Lung (tissue), 12 donors: ENCODE measurements around the gene RCOR3. TPM values are rescaled to one million over a fixed set of nuclear protein-coding genes. Genes with fewer than 3 reads are reported as not detected.

ENCODE experiments used
- ATAC-seq: fragments of 200-7000 bp; cut with Tn5 transposase; one replicate; pipeline ENCODE4 v1.9.1; 2020; ENCODE audit warnings: moderate number of reproducible peaks; ENCODE audit not compliant: insufficient read depth, low FRiP score
- DNase-seq, 3 donors: peaks; one replicate each; pipeline ENCODE4 v3.0.0-alpha.2; 2013 to 2017
- H3K27ac ChIP-seq, 2 donors: one replicate each; pipeline ENCODE4 v1.5.1; 2013; ENCODE audit warnings: mild to moderate bottlenecking in 2 of 2, moderate library complexity in 2 of 2, control low read depth in 1 of 2, inconsistent platforms in 1 of 2, low read depth in 1 of 2, low read length in 1 of 2
- H3K27me3 ChIP-seq, 3 donors: one replicate each; pipeline ENCODE4 v1.5.1; 2013; ENCODE audit warnings: low read length in 2 of 3; ENCODE audit not compliant: control insufficient read depth in 3 of 3, insufficient read depth in 3 of 3
- H3K36me3 ChIP-seq, 4 donors: one replicate each; pipeline ENCODE4 v1.5.1; 2013; ENCODE audit warnings: low read length in 4 of 4, mild to moderate bottlenecking in 1 of 4, moderate library complexity in 1 of 4; ENCODE audit not compliant: control insufficient read depth in 4 of 4, insufficient read depth in 4 of 4
- H3K4me1 ChIP-seq, 5 donors: one replicate each; pipeline ENCODE4 v1.5.1; 2013; ENCODE audit warnings: low read length in 5 of 5, mild to moderate bottlenecking in 2 of 5, moderate library complexity in 1 of 5; ENCODE audit not compliant: control insufficient read depth in 5 of 5, insufficient read depth in 5 of 5
- H3K4me3 ChIP-seq: one replicate; pipeline ENCODE4 v1.5.1; 2013; ENCODE audit warnings: mild to moderate bottlenecking, control low read depth, moderate library complexity
- H3K9ac ChIP-seq, 2 donors: one replicate each; pipeline ENCODE4 v1.5.1; 2013; ENCODE audit warnings: low read length in 2 of 2, control low read depth in 1 of 2; ENCODE audit not compliant: insufficient read depth in 1 of 2
- H3K9me3 ChIP-seq, 4 donors: one replicate each; pipeline ENCODE4 v1.5.1; 2013; ENCODE audit warnings: low read length in 3 of 4, mild to moderate bottlenecking in 1 of 4, moderate library complexity in 1 of 4; ENCODE audit not compliant: control insufficient read depth in 4 of 4, insufficient read depth in 3 of 4
- CTCF ChIP-seq: IDR thresholded peaks from 2 replicates; pipeline ENCODE4 v1.5.1; 2012; ENCODE audit warnings: mild to moderate bottlenecking; ENCODE audit errors: control extremely low read depth, extremely low read depth
- WGBS, 2 donors: extraction: QIAGEN DNeasy Blood & Tissue Kit; methylation state at CpG; one replicate each; pipeline ENCODE4 v1.1.7; 2013; 5-methylcytosine and 5-hydroxymethylcytosine counted together
- polyA plus RNA-seq, 2 donors: library from polyadenylated mRNA; stranded (reverse); fragments of 200-250 nt; gene quantifications; one replicate each; pipeline ENCODE4 v1.2.1, GENCODE V29; 2013
- total RNA-seq, 2 donors: library from RNA; depleted of rRNA in 1 of 2; stranded (reverse); fragments of >200 nt in 1 of 2; gene quantifications; one replicate each; pipeline ENCODE4 v1.2.1, GENCODE V29; 2014 to 2021
- donor health status: control.
- donor health status: control.
- donor health status: Bipolar disorder and iron deficiency.
- donor health status: healthy.
- donor health status: DM: yes; HTN: yes; CAD: no.

RCOR3 gene
- total and polyA plus RNA-seq, 4 donors: 16.6 to 102 (median 34.4) TPM

- Histone ChIP-seq H3K4me1 (no peaks in the 10 kb centered on the region), H3K4me3 (no peak overlapping the region), H3K27ac (no peak overlapping the region), H3K9ac (no peak overlapping the region), H3K36me3 (peaks cover 0 to 8% (median 0%) of the 10 kb centered on the region in 4 donors), H3K9me3 (no peaks in the 10 kb centered on the region), H3K27me3 (no peaks in the 10 kb centered on the region)
- 100% methylated on average over 1 of the region's 1 CpG for WGBS, 2 donors
- ATAC-seq (no peak), DNase-seq (no peak)
- TF ChIP-seq CTCF: no peak
These were observed 99.5 kb downstream of the RCOR3 start for GRCh38 chr1:211358685-211359084.

GRCh38 chr1:211359876-211360275 is 100.7 kb downstream of the RCOR3 start:
- Histone ChIP-seq H3K27ac (no peak overlapping the region), H3K9me3 (no peaks in the 10 kb centered on the region), H3K4me1 (no peaks in the 10 kb centered on the region), H3K9ac (no peak overlapping the region), H3K27me3 (no peaks in the 10 kb centered on the region), H3K4me3 (no peak overlapping the region), H3K36me3 (peaks cover 0 to 8% (median 0%) of the 10 kb centered on the region in 4 donors)
- 78 to 79% methylated on average over 3 of the region's 3 CpGs for WGBS, 2 donors
- no peak for TF ChIP-seq CTCF
- DNase-seq (no peak), ATAC-seq (no peak)

GRCh38 chr1:211361202-211361601 is 102.0 kb downstream of the RCOR3 start:
- TF ChIP-seq CTCF: no peak
- no peaks in the 10 kb centered on the region for H3K27me3 ChIP-seq
- H3K4me1 ChIP-seq: no peaks in the 10 kb centered on the region
- ATAC-seq: no peak
- WGBS, 2 donors: 84 to 100% methylated on average over 1 of the region's 1 CpG
- H3K9ac ChIP-seq: no peak overlapping the region
- no peaks in the 10 kb centered on the region for H3K9me3 ChIP-seq
- H3K36me3 ChIP-seq: peaks cover 0 to 8% (median 0%) of the 10 kb centered on the region in 4 donors
- no peak overlapping the region for H3K4me3 ChIP-seq
- no peak overlapping the region for H3K27ac ChIP-seq
- no peak for DNase-seq

Other genes with a start within 250 kb of the RCOR3 start
- gene KCNH1, start 125.2 kb upstream of the RCOR3 start, total RNA-seq: under 1 TPM in 1 of 2 donors, not detected in 1; 0.31 TPM
- gene KCNH1, start 125.2 kb upstream of the RCOR3 start, polyA plus RNA-seq: under 1 TPM in 1 of 2 donors, not detected in 1; 0.02 TPM
- 10 to 100 TPM in 1 of 2 donors, 1 to 10 TPM in 1; 8.6 to 25.9 TPM for gene TRAF5, start 67.5 kb downstream of the RCOR3 start, total RNA-seq
- gene TRAF5, start 67.5 kb downstream of the RCOR3 start, polyA plus RNA-seq: 1 to 10 TPM; 4.3 to 4.4 TPM
- under 1 TPM in 1 of 2 donors, not detected in 1; 0.49 TPM for gene RD3, start 232.8 kb downstream of the RCOR3 start, total RNA-seq
- gene RD3, start 232.8 kb downstream of the RCOR3 start, polyA plus RNA-seq: under 1 TPM; 0.02 to 0.09 TPM